ENCODE results near the gene PSEN2. TPM values are rescaled to one million over a fixed set of nuclear protein-coding genes. Genes with fewer than 3 reads are reported as not detected.

Gene PSEN2
- total and polyA plus RNA-seq, 2 experiments from 2014 or later: 12.9 to 14.3 TPM

DNA sequence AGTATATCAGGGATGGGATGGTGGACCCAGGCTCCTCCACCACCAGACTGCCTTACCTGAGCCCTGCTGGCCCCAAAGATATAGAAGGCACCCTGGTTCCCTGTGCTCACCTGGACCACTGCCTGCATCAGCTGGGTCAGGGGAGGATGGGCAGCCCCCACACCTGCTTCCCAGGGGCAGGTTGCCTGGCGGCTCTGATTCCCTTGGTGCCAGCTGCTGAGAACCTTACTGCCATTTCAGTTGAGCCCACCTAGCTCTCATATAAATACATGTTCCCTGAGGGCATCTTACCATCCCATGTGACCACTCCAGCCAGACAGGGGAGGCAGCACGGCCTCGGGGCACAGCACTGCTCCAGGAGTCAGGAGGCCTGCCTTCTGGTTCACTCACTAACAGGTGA, 24.4 kb downstream of the PSEN2 start:
- TF ChIP-seq, protein P1, sequence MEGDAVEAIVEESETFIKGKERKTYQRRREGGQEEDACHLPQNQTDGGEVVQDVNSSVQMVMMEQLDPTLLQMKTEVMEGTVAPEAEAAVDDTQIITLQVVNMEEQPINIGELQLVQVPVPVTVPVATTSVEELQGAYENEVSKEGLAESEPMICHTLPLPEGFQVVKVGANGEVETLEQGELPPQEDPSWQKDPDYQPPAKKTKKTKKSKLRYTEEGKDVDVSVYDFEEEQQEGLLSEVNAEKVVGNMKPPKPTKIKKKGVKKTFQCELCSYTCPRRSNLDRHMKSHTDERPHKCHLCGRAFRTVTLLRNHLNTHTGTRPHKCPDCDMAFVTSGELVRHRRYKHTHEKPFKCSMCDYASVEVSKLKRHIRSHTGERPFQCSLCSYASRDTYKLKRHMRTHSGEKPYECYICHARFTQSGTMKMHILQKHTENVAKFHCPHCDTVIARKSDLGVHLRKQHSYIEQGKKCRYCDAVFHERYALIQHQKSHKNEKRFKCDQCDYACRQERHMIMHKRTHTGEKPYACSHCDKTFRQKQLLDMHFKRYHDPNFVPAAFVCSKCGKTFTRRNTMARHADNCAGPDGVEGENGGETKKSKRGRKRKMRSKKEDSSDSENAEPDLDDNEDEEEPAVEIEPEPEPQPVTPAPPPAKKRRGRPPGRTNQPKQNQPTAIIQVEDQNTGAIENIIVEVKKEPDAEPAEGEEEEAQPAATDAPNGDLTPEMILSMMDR (IDR thresholded peaks at IDR 0.05; ENCODE audit: poor library complexity): no peak
- Histone ChIP-seq H3K27ac (no peak overlapping the region), H2AFZ (no peak overlapping the region), H3K4me1 (ENCODE audit: insufficient read depth) (no peaks in the 10 kb centered on the region), H3K79me2 (no peaks in the 10 kb centered on the region), H3K9me3 (ENCODE audit: low read depth) (no peaks in the 10 kb centered on the region), H3K4me2 (no peak overlapping the region), H3K9me2 (replicated peaks; ENCODE audit: insufficient read depth) (no peaks in the 10 kb centered on the region), H3K27me3 (no peaks in the 10 kb centered on the region), H3K36me3 (replicated peaks; ENCODE audit: insufficient read depth, low read depth) (no peaks in the 10 kb centered on the region), H3K4me3 (no peak overlapping the region), H4K20me1 (ENCODE audit: insufficient read depth, poor library complexity, severe bottlenecking) (no peaks in the 10 kb centered on the region)
- WGBS (ENCODE audit: low lambda C conversion rate, missing lambda C conversion rate): 91% methylated on average over 3 of the region's 3 CpGs
- no peak for DNase-seq (ENCODE audit: low spot score)

DNA sequence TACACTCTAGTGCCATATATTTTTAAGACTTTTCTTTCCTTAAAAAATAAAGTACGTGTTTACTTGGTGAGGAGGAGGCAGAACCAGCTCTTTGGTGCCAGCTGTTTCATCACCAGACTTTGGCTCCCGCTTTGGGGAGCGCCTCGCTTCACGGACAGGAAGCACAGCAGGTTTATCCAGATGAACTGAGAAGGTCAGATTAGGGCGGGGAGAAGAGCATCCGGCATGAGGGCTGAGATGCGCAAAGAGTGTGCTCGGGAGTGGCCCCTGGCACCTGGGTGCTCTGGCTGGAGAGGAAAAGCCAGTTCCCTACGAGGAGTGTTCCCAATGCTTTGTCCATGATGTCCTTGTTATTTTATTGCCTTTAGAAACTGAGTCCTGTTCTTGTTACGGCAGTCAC, 25.2 kb downstream of the PSEN2 start:
- no peaks in the 10 kb centered on the region for H3K36me3 ChIP-seq (replicated peaks; ENCODE audit: insufficient read depth, low read depth)
- H3K4me3 ChIP-seq: no peak overlapping the region
- H3K4me1 ChIP-seq (ENCODE audit: insufficient read depth): no peaks in the 10 kb centered on the region
- H3K9me2 ChIP-seq (replicated peaks; ENCODE audit: insufficient read depth): no peaks in the 10 kb centered on the region
- 93% methylated on average over 11 of the region's 11 CpGs for WGBS (ENCODE audit: low lambda C conversion rate, missing lambda C conversion rate)
- H2AFZ ChIP-seq: no peak overlapping the region
- no peak for DNase-seq (ENCODE audit: low spot score)
- H3K27ac ChIP-seq: no peak overlapping the region
- no peaks in the 10 kb centered on the region for H3K9me3 ChIP-seq (ENCODE audit: low read depth)
- H3K4me2 ChIP-seq: no peak overlapping the region
- H3K79me2 ChIP-seq: no peaks in the 10 kb centered on the region
- TF ChIP-seq EZH2 (IDR thresholded peaks at IDR 0.05; ENCODE audit: borderline replicate concordance): no peak
- TF ChIP-seq, protein P1 (IDR thresholded peaks at IDR 0.05; ENCODE audit: poor library complexity): no peak
- no peak for TF ChIP-seq EZH2phosphoT487 (IDR thresholded peaks at IDR 0.05; ENCODE audit: low read depth, severe bottlenecking, unreplicated experiment)
- H3K27me3 ChIP-seq: no peaks in the 10 kb centered on the region
- no peaks in the 10 kb centered on the region for H4K20me1 ChIP-seq (ENCODE audit: insufficient read depth, poor library complexity, severe bottlenecking)

DNA sequence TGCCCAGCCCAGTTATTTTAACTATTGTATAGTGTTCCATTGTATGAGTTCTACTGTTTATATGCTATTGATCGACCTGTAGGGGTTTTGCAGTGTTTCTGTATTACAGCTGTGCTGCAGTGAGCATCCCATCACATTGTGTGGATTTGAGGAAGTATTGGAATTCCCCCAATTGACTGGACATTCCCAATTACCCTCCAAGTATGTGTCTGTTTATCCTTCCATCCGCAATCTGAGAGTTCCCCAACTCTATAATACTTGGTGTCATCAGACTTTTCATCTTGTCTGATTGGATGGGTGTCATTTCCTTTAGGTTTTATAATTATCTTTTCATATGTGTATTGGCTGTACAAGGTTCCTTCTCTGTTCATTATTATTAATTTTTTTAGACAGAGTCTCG, 27.8 kb downstream of the PSEN2 start:
- no peaks in the 10 kb centered on the region for H4K20me1 ChIP-seq (ENCODE audit: insufficient read depth, poor library complexity, severe bottlenecking)
- no peak overlapping the region for H3K4me3 ChIP-seq
- no peaks in the 10 kb centered on the region for H3K27me3 ChIP-seq
- H3K36me3 ChIP-seq (replicated peaks; ENCODE audit: insufficient read depth, low read depth): no peaks in the 10 kb centered on the region
- H3K9me2 ChIP-seq (replicated peaks; ENCODE audit: insufficient read depth): no peaks in the 10 kb centered on the region
- H2AFZ ChIP-seq: no peak overlapping the region
- no peak for DNase-seq (ENCODE audit: low spot score)
- H3K9me3 ChIP-seq (ENCODE audit: low read depth): no peaks in the 10 kb centered on the region
- 94% methylated on average over 3 of the region's 3 CpGs for WGBS (ENCODE audit: low lambda C conversion rate, missing lambda C conversion rate)
- no peaks in the 10 kb centered on the region for H3K4me1 ChIP-seq (ENCODE audit: insufficient read depth)
- no peak overlapping the region for H3K27ac ChIP-seq
- no peak overlapping the region for H3K4me2 ChIP-seq
- no peaks in the 10 kb centered on the region for H3K79me2 ChIP-seq
- TF ChIP-seq, protein P1 (IDR thresholded peaks at IDR 0.05; ENCODE audit: poor library complexity): no peak

DNA sequence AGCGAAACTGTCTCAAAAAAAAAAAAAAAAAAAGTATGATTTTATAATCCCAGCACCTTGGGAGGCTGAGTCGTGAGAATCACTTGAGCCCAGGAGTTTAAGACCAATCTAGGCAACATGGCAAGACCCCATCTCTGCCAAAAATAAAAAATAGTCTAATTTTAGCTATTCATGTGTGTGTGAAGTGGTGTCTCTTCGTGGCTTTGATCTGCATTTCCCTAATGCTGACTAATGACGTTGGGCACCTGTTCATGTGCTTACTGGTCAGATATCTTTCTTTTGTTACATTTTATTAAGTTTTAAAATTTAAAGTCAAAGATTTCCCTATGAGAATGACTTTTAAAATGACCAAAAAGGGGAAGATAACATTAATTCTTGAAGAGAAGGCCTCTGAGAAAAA, 31.0 kb downstream of the PSEN2 start:
- WGBS (ENCODE audit: low lambda C conversion rate, missing lambda C conversion rate): 93% methylated on average over 4 of the region's 4 CpGs

More for the DNA sequence above, 31.0 kb downstream of the PSEN2 start:
- H3K9me2 ChIP-seq (replicated peaks; ENCODE audit: insufficient read depth): no peaks in the 10 kb centered on the region
- TF ChIP-seq EZH2phosphoT487 (IDR thresholded peaks at IDR 0.05; ENCODE audit: low read depth, severe bottlenecking, unreplicated experiment) (no peak), EZH2 (IDR thresholded peaks at IDR 0.05; ENCODE audit: borderline replicate concordance) (no peak)
- TF ChIP-seq, protein P1 (IDR thresholded peaks at IDR 0.05; ENCODE audit: poor library complexity): no peak
- DNase-seq (ENCODE audit: low spot score): no peak
- H3K9me3 ChIP-seq (ENCODE audit: low read depth): no peaks in the 10 kb centered on the region
- H3K27ac ChIP-seq: no peak overlapping the region
- H4K20me1 ChIP-seq (ENCODE audit: insufficient read depth, poor library complexity, severe bottlenecking): no peaks in the 10 kb centered on the region
- H3K4me1 ChIP-seq (ENCODE audit: insufficient read depth): no peaks in the 10 kb centered on the region
- H3K4me3 ChIP-seq: no peak overlapping the region
- H2AFZ ChIP-seq: no peak overlapping the region
- no peak overlapping the region for H3K4me2 ChIP-seq
- no peaks in the 10 kb centered on the region for H3K79me2 ChIP-seq
- no peaks in the 10 kb centered on the region for H3K36me3 ChIP-seq (replicated peaks; ENCODE audit: insufficient read depth, low read depth)
- H3K27me3 ChIP-seq: no peaks in the 10 kb centered on the region

Measured in hepatocyte (in vitro differentiated cells).